Testis (tissue), 3 donors: ENCODE results near the gene ARMS2. TPM values are rescaled to one million over a fixed set of nuclear protein-coding genes. Genes with fewer than 3 reads are reported as not detected.

ENCODE experiments used
- DNase-seq: peaks from one replicate; pipeline ENCODE4 v3.0.0-alpha.2; 2019
- H3K27ac ChIP-seq, 2 donors: fragments of 200-600 bp; sonication (generic); one replicate each; pipeline ENCODE4 v1.5.1; 2019
- H3K27me3 ChIP-seq: fragments of 200-600 bp; sonication (generic); one replicate; pipeline ENCODE4 v1.5.1; 2019
- H3K36me3 ChIP-seq: fragments of 200-600 bp; sonication (generic); one replicate; pipeline ENCODE4 v1.5.1; 2017; ENCODE audit warnings: low read depth; ENCODE audit errors: missing control alignments
- H3K4me1 ChIP-seq: fragments of 200-600 bp; sonication (generic); one replicate; pipeline ENCODE4 v1.5.1; 2019
- H3K4me3 ChIP-seq, 2 donors: fragments of 200-600 bp; sonication (generic); one replicate each; pipeline ENCODE4 v1.5.1; 2017 to 2019
- H3K9me3 ChIP-seq: fragments of 200-600 bp; sonication (generic); one replicate; pipeline ENCODE4 v1.5.1; 2017
- CTCF ChIP-seq, 3 experiments: fragments of 450-650 bp in 2 of 3; fragments of 200-600 bp in 1 of 3; sonication (generic) in 1 of 3; IDR thresholded peaks; one replicate each; pipeline ENCODE4 v1.5.1; 2016 to 2019; ENCODE audit warnings: antibody characterized with exemption in 3 of 3, mild to moderate bottlenecking in 2 of 3, moderate library complexity in 1 of 3
- POLR2A ChIP-seq: fragments of 450-650 bp; IDR thresholded peaks from one replicate; pipeline ENCODE4 v1.6.1; 2017; ENCODE audit warnings: antibody characterized with exemption, mild to moderate bottlenecking, moderate library complexity
- WGBS, 2 donors: methylation state at CpG; one replicate each; pipeline ENCODE4 v1.1.5; 2018; 5-methylcytosine and 5-hydroxymethylcytosine counted together
- intact Hi-C: fragments of 100-400 bp; cut with DNase I; formaldehyde crosslinking; loops from one replicate; pipeline ENCODE4 v1.15.1; 2023; ENCODE audit warnings: low total_unique reads
- polyA plus RNA-seq: library from polyadenylated mRNA; stranded (reverse); fragments of 350-450 nt; fragmentation: Illumina TruSeq; extraction: RNeasy Lipid Tissue Mini Kit (QIAGEN cat#74804); gene quantifications from one replicate; pipeline ENCODE4 v1.2.3, GENCODE V29; 2014; ENCODE audit warnings: low read depth, low replicate concordance; ENCODE audit not compliant: insufficient read depth
- total RNA-seq, 2 donors: library from RNA; depleted of rRNA; stranded (reverse); fragments of >200 nt; gene quantifications; one replicate each; pipeline ENCODE4 v1.2.3, GENCODE V29; 2016

Gene ARMS2
- total and polyA plus RNA-seq, 3 donors from 2014 or later, result 1.4 to 2.3 TPM; not detected in 1

GRCh38 chr10:122454071-122454470 is 382 bp upstream of the ARMS2 start:
- intact Hi-C loops, result no loop called here
- no peak for DNase-seq
- TF ChIP-seq POLR2A (no peak), CTCF (IDR thresholded peaks at IDR 0.05) (no peak)
- WGBS, 2 donors, result 92% methylated on average over 3 of the region's 3 CpGs
- no peaks in the 10 kb centered on the region for H3K27me3 ChIP-seq
- no peaks in the 10 kb centered on the region for H3K4me1 ChIP-seq
- H3K27ac ChIP-seq, result no peak overlapping the region
- H3K9me3 ChIP-seq, result no peaks in the 10 kb centered on the region
- H3K4me3 ChIP-seq, result no peak overlapping the region
- H3K36me3 ChIP-seq, result no peaks in the 10 kb centered on the region

- TF ChIP-seq CTCF (IDR thresholded peaks at IDR 0.05) (no peak), POLR2A (no peak)
- no peak overlapping the region for H3K4me3 ChIP-seq
- no peaks in the 10 kb centered on the region for H3K9me3 ChIP-seq
- intact Hi-C loops, result no loop called here
- DNase-seq, result no peak
- H3K36me3 ChIP-seq, result no peaks in the 10 kb centered on the region
- no peak overlapping the region for H3K27ac ChIP-seq
- H3K4me1 ChIP-seq, result peaks cover 8% of the 10 kb centered on the region
- H3K27me3 ChIP-seq, result no peaks in the 10 kb centered on the region
- WGBS, 2 donors, result 87 to 90% methylated on average over 11 of the region's 11 CpGs
Measured at GRCh38 chr10:122455376-122456079, 1.1 kb downstream of the ARMS2 start.

- H3K4me3 ChIP-seq, result no peak overlapping the region
- H3K36me3 ChIP-seq, result no peaks in the 10 kb centered on the region
- TF ChIP-seq CTCF (IDR thresholded peaks at IDR 0.05) (no peak), POLR2A (no peak)
- H3K4me1 ChIP-seq, result peaks cover 8% of the 10 kb centered on the region
- no peaks in the 10 kb centered on the region for H3K9me3 ChIP-seq
- intact Hi-C loops, result no loop called here
- DNase-seq, result no peak
- no peak overlapping the region for H3K27ac ChIP-seq
- 77 to 85% methylated on average over 5 of the region's 5 CpGs for WGBS, 2 donors
- no peaks in the 10 kb centered on the region for H3K27me3 ChIP-seq
Measured at GRCh38 chr10:122457934-122458333, 3.5 kb downstream of the ARMS2 start.

GRCh38 chr10:122458693-122459092 is 4.2 kb downstream of the ARMS2 start:
- intact Hi-C loops, result no loop called here
- no peak for DNase-seq

More at GRCh38 chr10:122458693-122459092, 4.2 kb downstream of the ARMS2 start:
- H3K9me3 ChIP-seq, result no peaks in the 10 kb centered on the region
- no peaks in the 10 kb centered on the region for H3K27me3 ChIP-seq
- no peaks in the 10 kb centered on the region for H3K36me3 ChIP-seq
- no peak overlapping the region for H3K4me3 ChIP-seq
- peaks cover 8% of the 10 kb centered on the region for H3K4me1 ChIP-seq
- TF ChIP-seq CTCF (IDR thresholded peaks at IDR 0.05), result no peak
- TF ChIP-seq POLR2A, result no peak
- H3K27ac ChIP-seq, result no peak overlapping the region
- 74 to 83% methylated on average over 6 of the region's 6 CpGs for WGBS, 2 donors
